ENCODE measurements around the gene AFAP1L1.

Gene AFAP1L1

GRCh38 chr5:149372932-149373331 is 101.3 kb downstream of the AFAP1L1 start:
- no peak for DNase-seq

GRCh38 chr5:149374303-149374702 is 102.6 kb downstream of the AFAP1L1 start:
- no peaks in the 10 kb centered on the region for H3K36me3 ChIP-seq
- H3K4me3 ChIP-seq: no peak overlapping the region
- H3K9me3 ChIP-seq: no peaks in the 10 kb centered on the region
- H3K4me1 ChIP-seq: peaks cover 0 to 63% (median 40%) of the 10 kb centered on the region in 4 donors
- intact Hi-C loops (cut with DNase I; ENCODE audit: low total_unique reads): no loop called here
- H3K27ac ChIP-seq: peak overlapping the region; percentile 74 to 93
- no peaks in the 10 kb centered on the region for H3K27me3 ChIP-seq
- no peak for DNase-seq
- TF ChIP-seq CTCF (IDR thresholded peaks at IDR 0.05): no peak

More at GRCh38 chr5:149372932-149373331, 101.3 kb downstream of the AFAP1L1 start:
- intact Hi-C loops (cut with DNase I; ENCODE audit: low total_unique reads): no loop called here
- H3K4me3 ChIP-seq: no peak overlapping the region
- no peaks in the 10 kb centered on the region for H3K36me3 ChIP-seq
- H3K9me3 ChIP-seq: no peaks in the 10 kb centered on the region
- peaks cover 0 to 54% (median 32%) of the 10 kb centered on the region in 4 donors for H3K4me1 ChIP-seq
- no peaks in the 10 kb centered on the region for H3K27me3 ChIP-seq
- no peak for TF ChIP-seq CTCF (IDR thresholded peaks at IDR 0.05)
- H3K27ac ChIP-seq: peak overlapping the region; percentile 74 to 93

- no peaks in the 10 kb centered on the region for H3K27me3 ChIP-seq
- H3K4me1 ChIP-seq: peaks cover 0 to 68% (median 45%) of the 10 kb centered on the region in 4 donors
- no peaks in the 10 kb centered on the region for H3K9me3 ChIP-seq
- TF ChIP-seq CTCF (IDR thresholded peaks at IDR 0.05): no peak
- DNase-seq: no peak
- peak overlapping the region; percentile 74 to 93 for H3K27ac ChIP-seq
- H3K36me3 ChIP-seq: no peaks in the 10 kb centered on the region
- no peak overlapping the region for H3K4me3 ChIP-seq
- intact Hi-C loops (cut with DNase I; ENCODE audit: low total_unique reads): no loop called here
These were observed 103.1 kb downstream of the AFAP1L1 start for GRCh38 chr5:149374801-149375200.

GRCh38 chr5:149375434-149375833 is 103.8 kb downstream of the AFAP1L1 start:
- intact Hi-C loops (cut with DNase I; ENCODE audit: low total_unique reads): no loop called here

GRCh38 chr5:149376104-149376503 is 104.4 kb downstream of the AFAP1L1 start:
- intact Hi-C loops (cut with DNase I; ENCODE audit: low total_unique reads): no loop called here
- Histone ChIP-seq H3K36me3 (no peaks in the 10 kb centered on the region), H3K4me3 (no peak overlapping the region), H3K9me3 (no peaks in the 10 kb centered on the region), H3K4me1 (peaks cover 0 to 69% (median 55%) of the 10 kb centered on the region in 4 donors), H3K27me3 (no peaks in the 10 kb centered on the region), H3K27ac (peak overlapping the region; percentile 21 to 93)
- no peak for TF ChIP-seq CTCF (IDR thresholded peaks at IDR 0.05)
- no peak for DNase-seq

More at GRCh38 chr5:149375434-149375833, 103.8 kb downstream of the AFAP1L1 start:
- H3K27me3 ChIP-seq: no peaks in the 10 kb centered on the region
- H3K4me3 ChIP-seq: no peak overlapping the region
- H3K27ac ChIP-seq: peak overlapping the region; percentile 21 to 93
- DNase-seq: no peak
- no peak for TF ChIP-seq CTCF (IDR thresholded peaks at IDR 0.05)
- H3K9me3 ChIP-seq: no peaks in the 10 kb centered on the region
- H3K36me3 ChIP-seq: no peaks in the 10 kb centered on the region
- peaks cover 0 to 70% (median 52%) of the 10 kb centered on the region in 4 donors for H3K4me1 ChIP-seq

All from tibial artery (tissue), 4 donors.